DND-41 (cell line): ENCODE results near the gene NR6A1.

Experiments
- EZH2 ChIP-seq: IDR thresholded peaks from 3 replicates; pipeline ENCODE4 v1.6.1; 2012; ENCODE audit warnings: borderline replicate concordance, low read depth, mild to moderate bottlenecking, moderate library complexity, low read length, inconsistent platforms; ENCODE audit not compliant: severe bottlenecking
- TF ChIP-seq, protein P1 (sequence below): IDR thresholded peaks from 2 replicates; pipeline ENCODE4 v1.5.1; 2012; ENCODE audit warnings: borderline replicate concordance, low read length, moderate library complexity, mild to moderate bottlenecking; ENCODE audit not compliant: poor library complexity, severe bottlenecking; ENCODE audit errors: extremely low read depth

DNA sequence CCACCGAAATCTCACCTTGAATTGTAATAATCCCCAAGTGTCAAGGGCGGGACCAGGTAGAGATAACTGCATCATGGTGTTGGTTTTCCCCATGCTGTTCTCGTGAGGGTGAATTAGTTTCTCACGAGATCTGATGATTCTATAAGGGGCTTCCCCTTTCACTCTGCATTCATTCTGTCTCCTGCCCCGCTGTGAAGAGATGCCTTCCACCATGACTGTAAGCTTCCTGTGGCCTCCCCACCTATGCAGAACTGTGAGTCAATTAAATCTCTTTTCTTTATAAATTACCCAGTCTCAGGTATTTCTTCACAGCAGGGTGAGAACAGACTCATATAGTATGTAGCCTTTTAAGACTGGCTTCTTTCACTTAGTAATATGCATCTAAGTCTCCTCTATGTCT is 135.8 kb downstream of the NR6A1 start:
- TF ChIP-seq, protein P1, sequence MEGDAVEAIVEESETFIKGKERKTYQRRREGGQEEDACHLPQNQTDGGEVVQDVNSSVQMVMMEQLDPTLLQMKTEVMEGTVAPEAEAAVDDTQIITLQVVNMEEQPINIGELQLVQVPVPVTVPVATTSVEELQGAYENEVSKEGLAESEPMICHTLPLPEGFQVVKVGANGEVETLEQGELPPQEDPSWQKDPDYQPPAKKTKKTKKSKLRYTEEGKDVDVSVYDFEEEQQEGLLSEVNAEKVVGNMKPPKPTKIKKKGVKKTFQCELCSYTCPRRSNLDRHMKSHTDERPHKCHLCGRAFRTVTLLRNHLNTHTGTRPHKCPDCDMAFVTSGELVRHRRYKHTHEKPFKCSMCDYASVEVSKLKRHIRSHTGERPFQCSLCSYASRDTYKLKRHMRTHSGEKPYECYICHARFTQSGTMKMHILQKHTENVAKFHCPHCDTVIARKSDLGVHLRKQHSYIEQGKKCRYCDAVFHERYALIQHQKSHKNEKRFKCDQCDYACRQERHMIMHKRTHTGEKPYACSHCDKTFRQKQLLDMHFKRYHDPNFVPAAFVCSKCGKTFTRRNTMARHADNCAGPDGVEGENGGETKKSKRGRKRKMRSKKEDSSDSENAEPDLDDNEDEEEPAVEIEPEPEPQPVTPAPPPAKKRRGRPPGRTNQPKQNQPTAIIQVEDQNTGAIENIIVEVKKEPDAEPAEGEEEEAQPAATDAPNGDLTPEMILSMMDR: no peak
- TF ChIP-seq EZH2: no peak
